Superior temporal gyrus (tissue), 1 donor: ENCODE results near the gene LGR4.

Experiments
- DNase-seq: peaks from one replicate; pipeline ENCODE4 v3.0.0-alpha.2; 2016; ENCODE audit errors: extremely low spot score

Gene LGR4

DNA sequence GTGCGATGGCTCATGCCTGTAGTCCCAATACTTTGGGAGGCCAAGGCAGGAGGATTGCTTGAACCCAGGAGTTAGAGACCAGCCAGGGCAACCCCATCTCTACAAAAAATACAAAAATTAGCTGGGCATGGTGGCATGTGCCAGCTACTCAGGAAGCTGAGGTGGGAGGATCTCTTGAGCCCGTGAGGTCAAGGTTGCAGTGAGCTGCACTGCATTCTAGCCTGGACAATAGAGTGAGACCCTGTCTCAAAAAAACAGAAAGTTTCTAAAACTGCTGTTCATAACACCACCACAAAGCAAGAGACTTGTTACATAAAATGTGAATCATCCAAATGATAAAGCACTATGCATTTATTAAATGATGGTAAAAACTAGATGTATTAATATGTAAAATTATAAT is 69.4 kb downstream of the LGR4 start:
- no peak for DNase-seq

DNA sequence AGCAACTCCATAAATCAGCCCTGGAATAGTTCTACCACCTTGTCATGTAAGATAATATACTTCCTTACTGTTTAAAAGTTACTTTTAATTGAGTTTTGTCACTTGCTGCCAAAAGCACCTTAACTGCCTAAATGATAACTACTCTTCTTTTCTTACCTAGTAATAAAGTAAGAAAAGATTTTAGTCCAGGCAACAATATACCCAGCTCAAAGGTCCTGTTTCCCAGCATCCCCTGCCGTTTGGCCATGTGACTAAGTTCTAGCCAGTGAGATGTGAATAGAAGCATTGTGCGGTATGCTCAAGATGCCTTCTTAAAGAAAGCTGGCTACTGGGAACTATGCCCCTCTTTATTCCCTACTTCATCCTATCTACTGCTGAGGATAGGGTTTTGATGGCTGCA is 70.1 kb downstream of the LGR4 start:
- no peak for DNase-seq

DNA sequence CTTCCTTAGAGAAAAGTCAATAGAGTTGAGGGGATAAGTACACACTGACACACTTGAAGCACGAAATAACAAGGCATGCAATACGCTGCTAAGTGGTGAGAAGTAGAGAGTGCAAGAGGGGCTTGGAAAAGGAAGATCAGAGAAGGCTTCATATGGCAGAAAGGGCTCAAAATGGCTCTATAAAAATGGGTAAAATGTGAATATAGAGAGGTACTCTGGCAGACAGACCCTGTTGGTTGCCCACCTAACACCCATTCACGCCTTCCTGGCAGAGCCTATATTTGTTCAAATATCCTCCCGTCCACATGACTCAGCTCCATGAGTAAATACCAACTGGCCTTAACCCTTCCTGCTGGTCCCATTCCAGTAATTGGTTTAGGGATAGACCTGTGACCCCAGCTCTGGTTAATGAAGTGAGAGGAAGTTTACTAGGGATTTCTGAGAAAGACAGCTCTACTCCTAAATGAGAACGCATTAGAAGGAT is 70.7 kb downstream of the LGR4 start:
- DNase-seq: no peak

DNA sequence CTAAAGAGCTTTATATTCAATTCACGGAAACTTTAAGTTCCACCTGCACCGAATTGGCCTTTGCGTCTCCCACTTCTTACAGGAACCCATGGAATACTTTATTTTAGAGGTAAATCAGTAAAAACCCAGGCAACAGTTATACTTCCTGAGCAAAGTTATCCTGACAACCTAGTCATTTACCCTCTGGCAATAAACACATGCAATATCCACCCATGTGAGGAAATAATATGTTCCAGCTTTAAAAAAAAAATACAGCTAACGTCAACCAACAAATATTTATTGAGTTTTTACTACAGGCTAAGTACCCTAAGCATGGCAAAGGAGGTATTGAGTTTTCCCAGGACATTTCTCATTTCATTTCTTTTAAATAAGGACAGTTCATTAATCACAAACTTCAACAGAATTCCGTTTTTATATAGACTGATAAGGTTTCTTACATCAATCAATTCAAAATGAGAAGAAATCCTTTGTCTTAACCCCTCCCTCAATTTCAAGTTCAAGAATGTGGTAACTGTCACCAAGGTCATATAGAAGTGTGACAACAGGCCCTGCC is 71.2 kb downstream of the LGR4 start:
- DNase-seq: no peak

DNA sequence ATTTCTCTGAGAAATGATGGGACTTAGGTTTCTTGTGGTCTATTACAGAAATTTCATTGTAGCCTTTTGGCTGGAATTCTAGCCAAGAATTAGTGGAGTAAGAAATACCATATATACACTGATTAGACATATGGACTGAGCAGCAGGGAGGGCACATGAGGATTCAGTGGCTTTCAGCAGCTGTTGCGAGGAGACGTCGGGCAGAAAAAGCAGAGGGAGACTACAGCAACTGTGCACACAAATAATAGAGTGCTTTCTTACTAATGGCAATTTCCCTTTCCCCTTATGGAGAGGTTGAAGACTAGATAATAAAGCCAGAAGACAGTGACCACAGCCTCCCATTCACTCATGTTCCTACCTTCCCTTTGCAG is 74.2 kb downstream of the LGR4 start:
- DNase-seq: no peak

DNA sequence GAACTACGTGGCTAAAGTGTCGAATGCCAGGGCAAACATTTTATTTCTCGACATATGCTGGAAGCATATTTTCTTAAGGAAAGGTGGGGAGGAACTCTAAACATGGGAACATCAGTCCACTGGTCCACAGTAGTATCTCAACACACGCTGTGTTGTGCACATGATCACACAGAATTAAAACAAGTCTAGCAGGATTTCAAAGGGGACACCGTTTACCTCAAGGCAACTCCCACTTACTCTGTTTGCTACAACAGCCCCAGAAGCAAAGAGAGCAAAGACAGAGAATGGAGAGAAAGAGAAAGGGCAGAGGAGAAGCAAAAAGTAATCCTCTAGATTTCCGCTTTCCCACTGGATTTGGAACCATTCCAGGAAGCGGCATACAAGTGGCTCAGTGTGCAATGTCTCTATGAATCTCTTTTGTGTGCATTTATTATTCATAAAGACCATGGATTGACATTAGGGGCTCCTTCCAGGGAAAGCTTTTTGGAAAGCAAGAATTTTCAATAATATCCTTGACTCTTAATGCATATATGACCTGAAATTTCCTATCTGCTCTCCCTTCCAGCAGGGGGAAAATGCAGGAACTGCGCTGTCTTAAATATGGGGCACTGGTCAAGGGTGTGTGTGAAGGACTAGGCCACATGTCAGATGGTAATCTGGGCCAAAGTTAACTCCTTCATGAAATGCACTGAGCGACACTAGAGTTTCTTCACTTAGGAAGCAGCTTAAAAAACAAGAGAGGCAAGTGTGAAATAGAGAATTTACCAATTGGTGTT is 74.8 kb downstream of the LGR4 start:
- DNase-seq: no peak

DNA sequence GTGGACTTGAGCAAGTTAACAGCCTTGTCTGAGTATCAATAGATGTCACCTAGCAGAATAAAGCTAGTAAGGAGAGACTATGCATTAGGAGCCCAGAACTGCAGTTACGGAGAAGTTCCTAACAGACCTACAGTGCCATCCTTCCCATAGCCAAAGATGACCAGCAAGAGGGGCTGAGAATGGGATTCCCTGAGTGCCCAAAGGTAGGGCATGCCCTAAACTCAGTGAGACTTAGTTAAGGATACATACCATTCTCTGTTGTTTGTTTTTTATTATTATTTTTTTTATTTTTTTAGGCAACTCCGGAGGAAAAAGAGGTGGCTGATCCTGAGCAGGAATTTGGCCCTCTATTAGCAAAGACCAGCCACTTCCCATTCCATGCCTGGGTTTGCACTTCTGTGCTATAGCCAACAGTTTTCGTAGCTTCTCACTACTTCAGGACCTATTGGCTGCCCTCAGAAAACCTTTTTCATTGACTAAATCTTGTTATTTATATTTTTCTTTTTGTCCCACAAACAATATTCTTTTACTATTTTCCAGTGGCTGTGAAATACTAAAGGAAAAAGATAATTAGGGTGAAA is 76.2 kb downstream of the LGR4 start:
- DNase-seq: no peak

DNA sequence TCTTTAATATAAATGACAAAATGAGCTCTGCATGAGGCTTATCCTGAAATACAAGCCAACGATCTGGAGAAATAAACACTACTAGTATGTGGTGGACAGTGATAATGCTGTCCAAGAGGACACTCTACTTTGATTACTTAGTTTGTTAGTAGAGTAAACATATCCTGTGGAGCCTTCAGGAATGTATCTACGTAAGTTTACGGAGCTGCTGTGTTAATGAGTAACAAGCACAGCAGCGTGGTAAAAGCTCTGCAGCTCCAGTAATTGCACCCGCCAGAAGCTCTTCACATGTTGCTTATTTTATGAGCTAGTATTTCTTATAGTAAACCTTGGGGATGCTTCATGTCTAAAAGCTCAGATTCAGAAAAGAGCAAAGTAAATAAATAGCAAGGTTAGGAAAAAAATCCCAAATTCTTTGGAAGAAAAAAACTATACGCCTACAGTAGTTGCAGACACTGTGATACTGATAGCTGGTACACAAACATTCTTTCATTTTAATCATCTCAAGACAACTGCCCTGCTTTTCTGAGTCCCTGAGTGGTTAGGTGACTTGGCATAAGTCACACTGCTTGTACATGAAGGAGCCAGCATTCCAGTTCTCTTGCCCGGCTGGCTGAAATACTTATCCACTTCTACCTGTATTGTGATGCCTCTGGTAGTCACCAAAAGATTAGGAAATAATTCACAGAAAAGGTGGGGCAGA is 76.9 kb downstream of the LGR4 start:
- DNase-seq: no peak

DNA sequence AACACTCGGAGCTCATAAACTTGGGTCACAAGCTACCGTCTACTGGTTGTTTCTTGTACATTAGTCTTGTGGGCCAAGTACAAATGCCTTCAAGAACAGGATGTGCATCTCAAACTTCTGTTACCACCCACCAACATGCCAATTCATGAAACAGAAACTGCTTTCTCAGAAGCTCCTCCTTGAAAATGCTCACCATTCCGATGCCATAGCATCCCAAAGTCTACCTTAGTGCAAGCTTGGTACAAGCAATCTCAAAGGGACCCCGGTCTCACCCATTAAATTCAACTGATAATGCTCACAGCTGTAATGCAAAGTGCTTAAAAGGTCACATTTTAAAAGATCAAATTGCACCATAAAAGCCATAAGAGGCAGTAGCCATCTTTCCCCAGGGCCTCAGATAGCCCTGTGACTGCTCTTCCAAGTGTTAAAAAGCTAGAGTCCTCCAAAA is 77.8 kb downstream of the LGR4 start:
- no peak for DNase-seq

DNA sequence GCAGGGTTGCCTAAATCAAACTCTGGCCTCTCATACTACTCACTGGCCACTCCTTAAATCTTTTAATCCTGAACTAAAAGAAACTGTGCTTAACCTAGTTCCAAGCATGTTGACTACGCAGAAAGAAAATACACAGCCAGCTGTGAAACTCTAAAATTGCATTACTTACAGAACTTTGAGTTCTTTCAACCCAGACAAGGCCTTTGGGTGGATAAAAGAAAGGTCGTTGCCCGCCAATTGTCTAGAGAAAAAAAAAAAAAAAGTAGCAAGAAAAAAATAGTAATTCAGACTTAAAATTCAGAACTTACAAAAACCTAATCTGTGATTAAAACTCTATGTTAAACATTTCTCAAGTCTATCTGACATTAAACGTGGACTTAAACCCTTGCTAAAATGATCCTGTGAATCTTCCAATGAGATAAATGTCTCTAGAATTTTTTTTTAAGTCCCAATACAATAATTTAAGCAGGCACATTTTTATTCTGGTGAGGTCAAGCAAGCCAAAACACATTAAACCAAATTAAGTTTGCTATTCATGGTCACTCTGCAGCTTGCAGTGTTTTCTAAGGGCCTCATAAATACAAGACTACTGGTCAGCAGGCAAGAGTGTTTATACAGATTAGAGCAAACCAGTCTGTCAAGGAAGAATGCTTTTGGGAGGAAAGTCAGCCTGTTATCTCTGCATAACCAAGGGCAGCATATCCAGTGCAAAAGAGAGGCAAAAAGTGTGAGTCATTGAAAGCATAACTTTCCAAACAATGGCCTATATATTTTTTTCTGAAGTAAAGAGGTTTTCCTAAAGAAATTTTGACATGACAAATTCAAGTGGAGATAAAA is 80.1 kb downstream of the LGR4 start:
- DNase-seq: no peak

DNA sequence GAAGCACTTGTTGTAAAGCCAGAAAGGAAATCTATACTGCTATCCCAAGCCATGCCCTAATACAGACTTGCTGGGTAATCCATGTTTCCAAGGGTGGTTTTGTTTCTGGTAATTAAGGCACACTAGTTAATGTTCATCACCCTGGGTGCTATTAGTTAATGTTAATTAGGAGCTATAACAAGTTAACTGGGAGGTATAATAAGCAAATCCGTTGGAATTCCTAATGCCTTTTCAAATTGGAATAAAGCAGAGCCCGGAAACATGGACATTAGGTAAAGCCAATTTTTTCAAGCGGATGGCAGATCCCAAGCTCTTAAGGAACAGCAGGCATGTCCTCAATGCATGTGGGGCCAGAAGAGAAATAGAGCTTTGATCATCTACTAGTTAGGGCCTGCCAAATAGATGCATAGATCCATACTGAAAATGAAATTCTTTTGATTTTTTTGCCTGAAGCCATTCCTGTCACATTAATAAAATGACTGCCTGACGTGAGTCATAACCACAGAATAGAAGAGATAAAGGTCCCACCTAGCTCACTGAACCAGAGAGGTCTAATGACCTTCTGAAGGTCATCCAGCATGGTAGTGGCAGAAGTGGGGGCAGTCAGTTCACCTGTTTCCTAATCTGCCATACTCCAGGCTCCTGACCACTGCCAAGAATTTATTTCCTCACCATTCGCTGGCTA is 81.1 kb downstream of the LGR4 start:
- DNase-seq: no peak

DNA sequence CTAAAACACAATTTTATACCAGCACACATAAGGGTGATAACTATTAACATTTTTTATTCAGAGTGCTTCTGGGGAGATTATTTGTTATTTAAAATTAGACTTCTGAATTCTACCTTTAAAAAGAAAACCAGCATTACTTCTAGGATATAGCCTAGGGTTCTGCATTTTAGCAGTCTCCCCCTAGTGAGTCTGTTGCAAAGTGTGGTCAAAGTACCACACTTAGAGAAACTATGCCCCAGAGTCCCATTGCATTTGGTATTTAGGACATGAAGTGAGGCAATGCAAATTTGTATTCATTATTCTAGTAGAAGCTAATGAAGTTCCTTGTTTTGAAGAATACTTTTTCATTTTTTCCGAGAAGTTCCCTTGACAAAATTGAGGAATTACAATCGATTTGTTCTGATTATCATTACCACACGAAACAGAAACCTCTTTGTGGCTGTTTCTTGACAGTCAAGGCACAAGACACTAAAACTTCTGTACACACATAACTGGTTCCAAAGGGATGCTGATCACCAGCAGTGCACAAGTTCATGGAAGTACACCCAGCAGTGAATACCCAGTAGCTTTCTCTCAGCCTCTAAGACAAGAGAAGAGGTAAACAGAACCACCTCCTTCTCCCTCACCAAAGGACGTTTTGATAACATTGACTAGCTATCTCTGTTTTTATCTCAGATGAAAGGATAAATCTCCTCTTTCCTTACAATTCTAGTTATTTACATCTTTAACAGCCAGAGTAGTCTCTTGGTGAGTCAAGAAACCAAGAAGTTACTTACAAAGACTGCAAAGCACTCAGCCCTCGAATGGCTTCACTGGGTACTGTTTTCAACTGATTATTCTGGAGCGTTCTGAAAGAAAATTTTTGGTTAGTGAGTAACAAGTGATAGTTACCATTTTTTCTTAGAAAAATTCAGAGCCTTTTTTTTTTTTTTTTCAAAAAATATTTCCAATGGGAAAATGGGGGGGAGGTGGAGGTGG is 82.0 kb downstream of the LGR4 start:
- no peak for DNase-seq

DNA sequence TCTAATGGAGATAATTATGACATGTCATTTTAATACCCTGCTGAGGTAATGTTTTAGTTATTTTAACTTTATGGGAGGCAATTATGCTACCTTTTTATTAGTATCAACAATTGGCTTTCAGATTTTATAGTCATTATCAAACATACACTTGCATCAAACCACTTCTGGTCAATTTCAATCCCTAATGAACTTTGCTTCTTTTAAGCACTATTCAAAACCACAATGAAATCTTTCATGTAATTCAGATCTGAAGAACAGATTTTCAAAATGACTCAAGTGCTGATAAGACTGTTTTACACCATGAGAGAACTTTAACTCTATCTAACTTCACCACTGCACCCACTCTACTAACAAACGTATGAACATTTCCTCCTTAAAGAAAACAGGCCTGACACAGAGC is 83.7 kb downstream of the LGR4 start:
- no peak for DNase-seq

DNA sequence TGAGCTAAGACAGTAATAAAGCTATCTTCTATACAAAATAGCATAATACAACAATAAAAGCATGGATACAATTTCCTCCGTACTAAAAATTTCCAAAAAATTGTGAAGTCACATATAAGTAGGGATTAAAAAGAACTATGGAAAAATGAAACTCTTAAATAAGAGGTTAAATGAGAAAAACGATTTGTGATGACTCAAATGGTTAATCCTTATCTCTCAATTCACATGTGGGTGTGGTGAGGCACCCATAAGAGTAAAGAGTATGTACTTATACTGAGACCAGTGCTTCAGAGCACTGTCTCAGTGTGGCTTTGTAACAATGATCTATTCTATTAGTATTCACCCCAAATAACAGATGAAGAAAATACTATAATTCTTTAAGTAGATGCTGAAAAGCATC is 84.6 kb downstream of the LGR4 start:
- DNase-seq: no peak

DNA sequence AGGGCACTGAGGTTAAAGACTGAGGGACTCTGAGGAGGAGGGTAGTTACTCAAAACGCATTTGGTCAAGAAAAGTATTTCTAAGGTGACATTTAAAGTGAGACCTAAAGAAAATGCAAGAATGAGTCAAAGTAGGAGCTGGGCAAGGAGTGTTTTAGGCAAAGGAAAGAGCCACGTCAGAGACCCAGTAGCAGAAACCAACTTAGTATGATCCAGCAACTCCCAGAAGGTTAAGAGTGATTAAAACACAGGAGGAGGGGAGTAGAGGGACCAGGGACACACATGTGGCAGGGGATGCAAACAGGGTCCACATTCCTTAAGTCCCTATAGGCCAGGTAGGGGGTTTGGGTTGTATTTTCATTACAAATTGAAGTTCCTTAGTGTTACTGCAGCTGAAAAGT is 85.2 kb downstream of the LGR4 start:
- DNase-seq: no peak

DNA sequence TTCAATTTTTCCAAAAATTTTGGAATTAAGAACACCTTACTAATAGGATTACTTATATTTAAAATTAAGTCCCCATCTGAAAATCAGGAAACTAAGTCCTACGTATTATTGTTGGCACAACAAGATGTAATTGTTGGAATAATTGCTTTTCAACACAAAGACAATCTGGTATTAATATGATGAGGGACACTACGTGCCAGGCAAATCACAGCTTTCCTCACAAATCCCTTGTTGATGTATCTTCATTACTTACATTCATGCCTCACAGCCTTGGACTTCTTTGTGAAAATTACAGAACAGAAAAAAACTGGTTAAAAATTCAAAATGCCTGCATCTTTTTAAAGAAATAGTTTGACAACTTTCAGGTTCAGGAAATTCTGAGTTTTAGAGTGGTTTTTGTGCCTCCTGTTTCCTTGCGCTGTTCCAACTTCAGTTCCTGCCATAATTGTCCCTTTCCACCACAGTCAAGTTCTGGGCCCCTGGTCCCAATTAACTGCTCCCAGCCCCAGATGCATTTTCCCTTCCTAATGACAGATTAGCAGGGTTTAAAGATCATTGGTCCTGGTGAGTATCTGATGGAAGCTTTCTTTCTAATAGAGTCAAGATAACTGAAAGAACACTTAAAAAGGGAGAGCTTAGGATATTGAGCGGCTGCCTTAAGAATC is 86.3 kb downstream of the LGR4 start:
- no peak for DNase-seq

DNA sequence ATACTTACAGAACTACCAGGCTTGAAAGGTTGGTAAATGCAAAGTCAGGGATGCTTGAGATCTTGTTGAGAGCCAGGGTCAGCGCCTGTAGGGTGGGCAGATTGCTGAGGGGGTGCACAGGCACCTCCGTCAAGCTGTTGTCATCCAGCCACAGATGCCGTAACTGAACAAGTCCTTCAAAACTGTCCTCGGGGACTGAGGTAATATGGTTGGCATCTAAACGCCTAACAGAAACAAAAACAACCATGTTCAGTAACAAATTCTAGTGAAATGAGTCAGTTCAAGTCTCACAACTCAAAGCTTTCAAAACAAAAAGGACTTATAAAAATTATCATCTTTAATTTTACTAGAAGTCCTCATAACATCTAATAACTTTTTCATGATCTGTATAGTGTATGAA is 87.3 kb downstream of the LGR4 start:
- DNase-seq: no peak

DNA sequence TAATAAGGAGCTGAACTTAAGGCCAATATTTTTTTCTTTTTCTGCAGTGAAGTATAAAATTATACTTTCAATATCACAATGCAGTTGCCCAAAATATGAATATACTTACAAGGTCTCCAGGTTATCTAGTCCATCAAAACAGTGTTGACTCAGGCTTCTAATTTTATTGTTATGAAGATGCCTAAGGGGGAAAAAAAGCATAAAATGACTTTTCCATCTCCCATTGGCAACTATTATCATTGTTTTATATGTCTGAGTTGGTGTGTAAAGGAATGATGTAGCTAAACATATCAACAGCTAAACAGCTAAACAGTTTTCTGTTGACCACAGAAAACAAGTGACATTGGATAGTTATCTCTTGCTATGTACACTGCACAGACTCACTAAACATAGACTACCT is 88.4 kb downstream of the LGR4 start:
- DNase-seq: no peak

DNA sequence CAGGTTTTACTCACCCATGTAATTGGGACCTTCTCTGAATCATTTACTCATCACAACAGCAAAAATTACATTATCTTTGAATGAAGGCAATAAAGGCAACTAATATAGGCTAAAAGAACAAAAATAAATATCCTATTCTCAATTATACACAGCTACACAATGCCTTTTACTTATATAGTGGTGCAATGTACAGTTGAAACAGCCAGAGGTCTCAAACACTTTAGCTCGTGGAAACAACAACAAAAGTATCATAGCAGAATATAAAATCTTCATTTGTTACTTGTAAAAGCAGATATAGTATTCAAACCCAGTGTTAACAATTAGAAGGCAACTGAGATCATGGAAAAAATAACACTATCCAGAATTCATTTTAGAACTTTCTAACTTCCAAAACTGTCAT is 88.9 kb downstream of the LGR4 start:
- no peak for DNase-seq
